Kidney epithelial cell (primary cell): ENCODE measurements around the gene SYNRG. TPM values are rescaled to one million over a fixed set of nuclear protein-coding genes. Genes with fewer than 3 reads are reported as not detected.

Source experiments
- DNase-seq: peaks from one replicate; pipeline ENCODE4 v3.0.0-alpha.2; 2010; ENCODE audit warnings: low read depth
- H3K27me3 ChIP-seq: 2 replicates; pipeline ENCODE4 v1.6.0; 2011; ENCODE audit warnings: low read length; ENCODE audit not compliant: control insufficient read depth, insufficient read depth
- H3K36me3 ChIP-seq: 2 replicates; pipeline ENCODE4 v1.5.1; 2011; ENCODE audit warnings: low read length; ENCODE audit not compliant: control insufficient read depth, insufficient read depth
- H3K4me3 ChIP-seq: 2 replicates; pipeline ENCODE4 v1.5.1; 2011; ENCODE audit warnings: low read depth, mild to moderate bottlenecking, control low read depth, low read length
- total RNA-seq: library from RNA; depleted of rRNA; stranded (reverse); fragments of >200 nt; gene quantifications from 2 replicates; pipeline ENCODE4 v1.2.3, GENCODE V29; 2015
- TF ChIP-seq, protein P1 (sequence below): IDR thresholded peaks from 2 replicates; pipeline ENCODE4 v1.5.1; 2011; ENCODE audit warnings: mild to moderate bottlenecking, moderate library complexity, low read length, control low read depth, inconsistent platforms; ENCODE audit not compliant: insufficient read depth, poor library complexity, severe bottlenecking

SYNRG gene
- total RNA-seq, 1 donor from 2014 or later, result 21.1 TPM

DNA sequence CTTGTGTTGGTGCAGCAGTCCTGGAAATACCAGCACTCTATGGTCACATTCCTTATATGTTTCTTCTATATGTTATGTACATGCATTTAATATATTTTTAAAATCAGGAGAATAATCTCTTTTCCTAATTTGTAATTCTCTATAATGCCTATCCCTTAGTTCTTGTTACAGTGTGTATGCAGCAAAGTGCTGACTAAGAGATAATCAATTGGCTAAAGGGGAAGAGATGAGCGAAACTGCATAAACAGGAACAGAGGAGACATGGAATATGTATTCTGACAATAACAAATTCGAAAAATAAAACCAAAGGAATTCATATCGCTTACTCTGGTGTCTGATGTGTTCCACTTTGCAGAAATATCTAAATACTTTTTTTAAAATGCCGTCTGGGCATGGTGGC is 41.7 kb downstream of the SYNRG start:
- H3K27me3 ChIP-seq, result no peaks in the 10 kb centered on the region
- H3K4me3 ChIP-seq, result no peak overlapping the region
- TF ChIP-seq, protein P1, sequence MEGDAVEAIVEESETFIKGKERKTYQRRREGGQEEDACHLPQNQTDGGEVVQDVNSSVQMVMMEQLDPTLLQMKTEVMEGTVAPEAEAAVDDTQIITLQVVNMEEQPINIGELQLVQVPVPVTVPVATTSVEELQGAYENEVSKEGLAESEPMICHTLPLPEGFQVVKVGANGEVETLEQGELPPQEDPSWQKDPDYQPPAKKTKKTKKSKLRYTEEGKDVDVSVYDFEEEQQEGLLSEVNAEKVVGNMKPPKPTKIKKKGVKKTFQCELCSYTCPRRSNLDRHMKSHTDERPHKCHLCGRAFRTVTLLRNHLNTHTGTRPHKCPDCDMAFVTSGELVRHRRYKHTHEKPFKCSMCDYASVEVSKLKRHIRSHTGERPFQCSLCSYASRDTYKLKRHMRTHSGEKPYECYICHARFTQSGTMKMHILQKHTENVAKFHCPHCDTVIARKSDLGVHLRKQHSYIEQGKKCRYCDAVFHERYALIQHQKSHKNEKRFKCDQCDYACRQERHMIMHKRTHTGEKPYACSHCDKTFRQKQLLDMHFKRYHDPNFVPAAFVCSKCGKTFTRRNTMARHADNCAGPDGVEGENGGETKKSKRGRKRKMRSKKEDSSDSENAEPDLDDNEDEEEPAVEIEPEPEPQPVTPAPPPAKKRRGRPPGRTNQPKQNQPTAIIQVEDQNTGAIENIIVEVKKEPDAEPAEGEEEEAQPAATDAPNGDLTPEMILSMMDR, result no peak
- peaks cover 3% of the 10 kb centered on the region for H3K36me3 ChIP-seq
- no peak for DNase-seq

DNA sequence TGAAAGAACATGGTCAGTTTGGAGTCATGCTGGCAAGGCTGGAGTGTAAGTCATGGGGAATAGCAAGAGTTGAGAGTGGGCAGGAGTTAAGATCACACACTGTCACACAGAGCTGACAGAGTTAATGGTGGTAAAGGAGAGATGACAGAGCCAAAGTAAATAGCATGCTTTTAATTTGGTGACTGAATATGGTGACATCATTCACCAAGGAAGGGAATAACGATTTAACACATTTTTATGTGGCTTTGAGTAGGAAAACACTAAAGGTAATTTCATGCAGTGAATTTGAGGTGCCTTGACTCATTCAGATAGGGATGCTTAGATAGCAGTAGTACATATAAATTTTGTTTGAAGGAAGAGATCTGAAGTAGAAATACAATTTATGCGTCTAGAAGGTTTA is 42.1 kb downstream of the SYNRG start:
- DNase-seq, result no peak
- TF ChIP-seq, protein P1, result no peak
- H3K36me3 ChIP-seq, result peaks cover 3% of the 10 kb centered on the region
- H3K4me3 ChIP-seq, result no peak overlapping the region
- H3K27me3 ChIP-seq, result no peaks in the 10 kb centered on the region

DNA sequence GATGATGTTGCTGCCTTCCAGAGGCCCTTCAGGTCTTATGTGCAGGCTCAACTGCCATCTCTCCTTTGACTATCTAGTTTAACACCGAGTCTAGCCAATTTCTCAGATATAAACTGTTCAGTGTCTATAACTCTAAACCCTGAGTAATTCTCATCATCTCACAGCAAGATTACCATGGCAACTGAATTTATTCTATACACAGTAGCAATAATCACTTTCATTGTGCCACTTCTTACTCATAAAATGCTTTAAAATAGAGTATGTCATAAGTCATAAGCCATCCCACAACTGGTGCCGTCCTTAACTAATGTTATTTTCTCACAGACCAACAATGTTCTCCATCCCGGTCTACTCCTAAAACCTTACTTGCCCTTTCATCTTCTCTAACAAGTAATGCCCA is 45.0 kb downstream of the SYNRG start:
- Histone ChIP-seq H3K27me3 (no peaks in the 10 kb centered on the region), H3K4me3 (no peak overlapping the region), H3K36me3 (peaks cover 3% of the 10 kb centered on the region)
- no peak for DNase-seq
- TF ChIP-seq, protein P1, result no peak

DNA sequence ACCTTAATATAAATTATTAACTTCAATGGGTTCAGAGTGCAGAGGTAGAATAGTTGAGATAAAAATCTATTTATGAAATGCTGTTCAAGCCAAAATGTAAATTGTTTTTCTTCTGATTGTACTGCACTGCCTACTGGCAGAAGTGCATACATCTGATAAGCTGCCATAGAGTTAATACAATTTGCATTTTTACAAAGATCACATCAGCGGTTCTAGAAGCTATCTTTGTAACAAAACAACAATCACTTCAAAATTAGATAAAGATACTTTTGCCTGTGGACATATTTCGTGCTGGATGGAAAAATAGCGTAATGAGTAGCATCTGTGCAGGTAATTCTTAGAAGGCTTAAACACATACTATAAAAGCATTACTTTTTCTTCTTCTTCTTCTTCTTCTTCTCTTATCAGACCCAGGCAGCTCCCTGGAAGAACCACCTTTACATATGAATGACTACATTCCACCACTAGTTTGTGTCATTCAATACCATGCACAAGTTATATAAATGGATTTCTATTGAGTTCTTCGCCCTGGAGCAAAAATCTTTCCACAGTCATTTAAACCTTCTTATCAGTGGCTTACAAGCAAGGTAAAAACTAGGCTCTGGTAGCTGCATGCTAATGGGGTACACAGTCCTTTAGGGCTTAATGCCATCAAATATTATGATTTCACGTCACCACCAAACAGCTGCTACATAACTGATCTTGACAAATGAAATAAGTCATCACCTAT is 47.0 kb downstream of the SYNRG start:
- no peak overlapping the region for H3K4me3 ChIP-seq
- no peaks in the 10 kb centered on the region for H3K27me3 ChIP-seq
- peaks cover 1% of the 10 kb centered on the region for H3K36me3 ChIP-seq
- DNase-seq, result no peak
- TF ChIP-seq, protein P1, result no peak

DNA sequence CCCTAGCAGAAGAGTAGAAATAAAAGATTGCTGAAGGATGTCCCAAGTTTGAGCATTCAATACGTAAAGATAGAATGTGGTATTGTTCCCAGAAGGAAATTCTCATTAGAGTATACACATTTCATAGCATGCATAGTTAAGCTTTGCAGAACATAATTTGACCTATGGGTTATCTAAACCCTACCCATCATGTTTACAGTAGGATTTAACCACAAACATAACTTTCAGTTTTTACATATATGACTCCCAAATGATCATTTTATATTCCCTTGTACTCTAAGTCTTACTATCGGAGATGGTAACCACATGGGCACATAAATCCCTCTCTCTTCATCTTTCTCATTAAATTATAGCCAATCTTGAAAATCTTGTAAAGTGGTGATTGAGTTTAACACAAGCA is 50.9 kb downstream of the SYNRG start:
- no peak for DNase-seq
- Histone ChIP-seq H3K4me3 (no peak overlapping the region), H3K27me3 (no peaks in the 10 kb centered on the region), H3K36me3 (no peaks in the 10 kb centered on the region)
- TF ChIP-seq, protein P1, result no peak

DNA sequence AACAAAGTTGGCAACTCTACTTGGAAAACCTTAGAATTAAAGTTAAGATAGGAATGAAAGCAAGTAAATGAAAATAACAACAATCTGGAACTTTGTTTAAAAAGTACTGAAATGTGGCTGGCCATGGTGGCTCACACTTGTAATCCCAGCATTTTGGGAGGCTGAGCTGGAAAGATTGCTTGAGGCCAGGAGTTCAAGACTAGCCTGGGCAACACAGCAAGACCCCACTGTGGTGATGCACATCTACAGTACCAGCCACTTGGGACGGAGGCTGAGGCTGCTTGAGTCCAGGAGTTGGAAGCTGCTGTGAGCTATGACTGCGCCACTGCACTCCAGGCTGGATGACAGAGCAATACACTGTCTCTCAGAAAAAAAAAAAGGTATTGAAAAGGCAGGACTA is 51.7 kb downstream of the SYNRG start:
- Histone ChIP-seq H3K4me3 (no peak overlapping the region), H3K27me3 (no peaks in the 10 kb centered on the region), H3K36me3 (peaks cover 2% of the 10 kb centered on the region)
- DNase-seq, result no peak
- TF ChIP-seq, protein P1, result no peak
